ENCODE measurements around the gene COL28A1. TPM values are rescaled to one million over a fixed set of nuclear protein-coding genes. Genes with fewer than 3 reads are reported as not detected.

COL28A1 gene
- total RNA-seq, 2 donors from 2014 or later, result 1.2 to 3.5 TPM

DNA sequence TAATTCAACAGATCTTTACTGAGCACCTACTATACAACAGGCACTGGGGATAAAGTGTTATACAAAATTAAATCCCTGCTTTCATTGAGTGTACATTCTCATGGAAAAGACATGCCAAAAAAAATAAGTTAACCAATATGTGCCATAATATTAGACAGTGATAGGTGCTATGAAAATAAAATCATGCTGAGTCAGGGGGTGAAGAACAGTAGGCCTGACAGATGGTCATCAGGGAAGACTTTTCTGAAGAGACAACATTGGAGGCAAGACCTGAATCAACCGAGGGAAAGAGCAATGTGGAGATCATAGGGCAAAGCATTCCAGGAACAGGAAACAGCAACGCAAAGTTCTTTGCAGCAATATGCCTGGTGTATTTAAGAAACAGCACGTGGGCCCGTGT, 217.8 kb downstream of the COL28A1 start:
- no peak for DNase-seq
- H3K27me3 ChIP-seq, result no peaks in the 10 kb centered on the region
- H3K4me1 ChIP-seq, result no peaks in the 10 kb centered on the region
- no peak overlapping the region for H3K4me3 ChIP-seq
- no peak overlapping the region for H3K27ac ChIP-seq
- intact Hi-C loops (cut with DNase I), result no loop called here
- H3K9me3 ChIP-seq, result no peaks in the 10 kb centered on the region
- H3K9ac ChIP-seq (ENCODE audit: low read depth in 2 of 2, low read length in 2 of 2), result no peak overlapping the region
- TF ChIP-seq, protein P1, sequence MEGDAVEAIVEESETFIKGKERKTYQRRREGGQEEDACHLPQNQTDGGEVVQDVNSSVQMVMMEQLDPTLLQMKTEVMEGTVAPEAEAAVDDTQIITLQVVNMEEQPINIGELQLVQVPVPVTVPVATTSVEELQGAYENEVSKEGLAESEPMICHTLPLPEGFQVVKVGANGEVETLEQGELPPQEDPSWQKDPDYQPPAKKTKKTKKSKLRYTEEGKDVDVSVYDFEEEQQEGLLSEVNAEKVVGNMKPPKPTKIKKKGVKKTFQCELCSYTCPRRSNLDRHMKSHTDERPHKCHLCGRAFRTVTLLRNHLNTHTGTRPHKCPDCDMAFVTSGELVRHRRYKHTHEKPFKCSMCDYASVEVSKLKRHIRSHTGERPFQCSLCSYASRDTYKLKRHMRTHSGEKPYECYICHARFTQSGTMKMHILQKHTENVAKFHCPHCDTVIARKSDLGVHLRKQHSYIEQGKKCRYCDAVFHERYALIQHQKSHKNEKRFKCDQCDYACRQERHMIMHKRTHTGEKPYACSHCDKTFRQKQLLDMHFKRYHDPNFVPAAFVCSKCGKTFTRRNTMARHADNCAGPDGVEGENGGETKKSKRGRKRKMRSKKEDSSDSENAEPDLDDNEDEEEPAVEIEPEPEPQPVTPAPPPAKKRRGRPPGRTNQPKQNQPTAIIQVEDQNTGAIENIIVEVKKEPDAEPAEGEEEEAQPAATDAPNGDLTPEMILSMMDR (IDR thresholded peaks at IDR 0.05), result no peak
- no peaks in the 10 kb centered on the region for H3K36me3 ChIP-seq

DNA sequence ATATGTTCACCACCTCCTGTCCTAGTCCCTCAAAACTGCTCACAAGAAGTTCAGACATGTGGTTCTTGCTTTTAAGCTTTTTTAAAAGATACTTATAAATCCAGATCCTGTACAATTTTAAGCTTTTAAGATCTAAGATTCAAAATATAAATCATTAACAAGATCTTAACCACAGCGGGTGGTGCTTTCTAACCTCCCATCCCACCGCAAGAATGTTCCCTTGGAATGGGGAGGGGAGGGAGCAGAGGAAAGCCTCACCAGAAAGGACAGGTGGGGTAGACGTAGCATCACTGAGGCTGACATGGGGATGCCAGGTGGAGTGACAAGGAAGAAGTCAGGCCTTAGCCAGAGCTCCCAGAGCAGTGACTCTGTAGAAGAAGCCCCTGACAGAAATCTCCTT, 219.8 kb downstream of the COL28A1 start:
- Histone ChIP-seq H3K9me3 (no peaks in the 10 kb centered on the region), H3K4me3 (no peak overlapping the region), H3K27ac (no peak overlapping the region), H3K4me1 (no peaks in the 10 kb centered on the region), H3K27me3 (no peaks in the 10 kb centered on the region), H3K9ac (ENCODE audit: low read depth in 2 of 2, low read length in 2 of 2) (no peak overlapping the region), H3K36me3 (no peaks in the 10 kb centered on the region)
- intact Hi-C loops (cut with DNase I), result no loop called here
- TF ChIP-seq, protein P1 (IDR thresholded peaks at IDR 0.05), result no peak
- no peak for DNase-seq

DNA sequence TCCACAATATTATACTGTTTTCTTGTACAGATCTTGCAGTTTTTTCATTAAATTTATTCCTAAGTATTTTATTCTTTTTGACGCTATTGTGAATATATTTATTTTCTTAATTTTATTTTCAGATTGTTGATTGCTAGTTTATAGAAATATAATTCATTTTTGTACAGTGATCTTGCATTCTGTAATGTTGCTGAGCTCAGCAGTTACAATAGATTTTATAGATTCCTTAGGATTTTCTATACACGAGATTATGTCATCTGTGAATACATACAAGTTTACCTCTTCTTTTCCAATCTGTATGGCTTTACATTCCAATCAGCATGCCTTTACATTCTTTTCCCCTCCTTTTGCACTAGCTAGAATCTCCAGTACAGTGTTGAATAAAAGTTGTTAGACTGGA, 223.3 kb downstream of the COL28A1 start:
- TF ChIP-seq, protein P1 (IDR thresholded peaks at IDR 0.05), result no peak
- DNase-seq, result no peak
- no peaks in the 10 kb centered on the region for H3K27me3 ChIP-seq
- no peaks in the 10 kb centered on the region for H3K36me3 ChIP-seq
- no peak overlapping the region for H3K4me3 ChIP-seq
- no peak overlapping the region for H3K27ac ChIP-seq
- H3K4me1 ChIP-seq, result no peaks in the 10 kb centered on the region
- H3K9me3 ChIP-seq, result no peaks in the 10 kb centered on the region
- no peak overlapping the region for H3K9ac ChIP-seq (ENCODE audit: low read depth in 2 of 2, low read length in 2 of 2)
- intact Hi-C loops (cut with DNase I), result no loop called here

DNA sequence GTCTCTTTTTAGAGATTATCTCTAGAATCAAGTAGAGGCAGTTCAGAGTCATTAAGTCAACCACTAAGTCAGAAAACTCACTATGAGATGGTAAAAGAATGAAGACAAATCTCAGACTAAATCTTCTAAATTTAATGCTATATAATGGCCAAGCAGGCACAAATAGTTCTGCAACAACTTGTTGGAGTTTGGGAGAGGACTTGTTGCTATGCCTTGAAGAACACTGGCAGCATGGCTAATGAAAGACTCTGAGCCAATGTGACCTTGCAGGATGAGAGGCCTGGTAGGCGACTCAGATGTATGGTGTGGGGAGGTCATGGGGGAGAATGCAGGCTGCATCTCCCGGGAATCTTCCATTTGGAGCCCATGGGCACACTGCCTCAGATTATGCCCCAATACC, 224.7 kb downstream of the COL28A1 start:
- Histone ChIP-seq H3K27ac (no peak overlapping the region), H3K9ac (ENCODE audit: low read depth in 2 of 2, low read length in 2 of 2) (no peak overlapping the region), H3K36me3 (no peaks in the 10 kb centered on the region), H3K27me3 (no peaks in the 10 kb centered on the region), H3K4me1 (no peaks in the 10 kb centered on the region), H3K4me3 (no peak overlapping the region), H3K9me3 (no peaks in the 10 kb centered on the region)
- no peak for DNase-seq
- intact Hi-C loops (cut with DNase I), result no loop called here
- TF ChIP-seq, protein P1 (IDR thresholded peaks at IDR 0.05), result no peak

DNA sequence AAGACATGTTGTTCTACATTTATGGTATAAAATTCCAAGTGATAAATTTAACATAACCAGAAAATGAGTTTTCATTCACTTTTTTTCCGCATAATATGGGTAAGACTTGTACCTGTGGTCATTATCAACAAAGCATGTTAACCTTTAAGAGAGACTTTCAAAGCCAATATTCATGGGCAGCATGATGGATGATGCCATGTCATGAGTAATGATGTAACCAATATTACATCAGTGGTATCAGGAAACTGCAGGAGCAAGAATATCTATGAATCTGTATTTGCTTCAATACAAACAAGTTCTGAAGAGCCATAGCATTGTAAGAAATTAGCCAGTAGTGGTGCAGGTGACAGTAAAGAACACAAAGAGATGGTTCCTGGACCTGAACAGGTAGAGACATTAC, 226.5 kb downstream of the COL28A1 start:
- no peak for DNase-seq
- no peak overlapping the region for H3K4me3 ChIP-seq
- H3K36me3 ChIP-seq, result no peaks in the 10 kb centered on the region
- H3K9ac ChIP-seq (ENCODE audit: low read depth in 2 of 2, low read length in 2 of 2), result no peak overlapping the region
- H3K4me1 ChIP-seq, result no peaks in the 10 kb centered on the region
- TF ChIP-seq, protein P1 (IDR thresholded peaks at IDR 0.05), result no peak
- intact Hi-C loops (cut with DNase I), result no loop called here
- H3K27ac ChIP-seq, result no peak overlapping the region
- no peaks in the 10 kb centered on the region for H3K27me3 ChIP-seq
- H3K9me3 ChIP-seq, result no peaks in the 10 kb centered on the region

Other genes with a start within 250 kb of the COL28A1 start
- gene MIOS, start 31.0 kb upstream of the COL28A1 start, total RNA-seq, result 10 to 100 TPM; 23.7 to 26.8 TPM
- gene UMAD1, start 104.9 kb upstream of the COL28A1 start, total RNA-seq, result 10 to 100 TPM; 21.9 to 26.3 TPM
- 10 to 100 TPM; 44.9 to 53.3 TPM for gene RPA3, start 182.7 kb upstream of the COL28A1 start, total RNA-seq

Data from colonic mucosa (tissue), 4 donors.